Neural progenitor cell (in vitro differentiated cells): ENCODE data around the gene ABCB6. TPM values are rescaled to one million over a fixed set of nuclear protein-coding genes. Genes with fewer than 3 reads are reported as not detected.

Source experiments
- DNase-seq: peaks from one replicate; pipeline ENCODE4 v3.0.0-alpha.2; 2016; ENCODE audit warnings: low spot score
- H2AFZ ChIP-seq: fragments of 200-600 bp; sonication (generic); replicated peaks from 2 replicates; pipeline ENCODE4 v1.6.1; 2016; ENCODE audit warnings: antibody characterized with exemption
- H3F3A ChIP-seq: fragments of 200-600 bp; sonication (generic); 2 replicates; pipeline ENCODE4 v1.6.1; 2016; ENCODE audit warnings: antibody characterized with exemption, low read depth
- H3K27ac ChIP-seq: fragments of 200-600 bp; sonication (generic); 2 replicates; pipeline ENCODE4 v1.5.1; 2016; ENCODE audit warnings: mild to moderate bottlenecking
- H3K27me3 ChIP-seq: fragments of 200-600 bp; sonication (generic); 2 replicates; pipeline ENCODE4 v1.6.1; 2016; ENCODE audit warnings: mild to moderate bottlenecking, moderate library complexity
- H3K36me3 ChIP-seq: fragments of 200-600 bp; sonication (generic); 2 replicates; pipeline ENCODE4 v1.5.1; 2016
- H3K4me1 ChIP-seq: fragments of 200-600 bp; sonication (generic); 2 replicates; pipeline ENCODE4 v1.6.1; 2016; ENCODE audit warnings: mixed run types
- H3K4me2 ChIP-seq: fragments of 200-600 bp; sonication (generic); 2 replicates; pipeline ENCODE4 v1.6.1; 2016
- H3K4me3 ChIP-seq: fragments of 200-600 bp; sonication (generic); 2 replicates; pipeline ENCODE4 v1.5.1; 2016
- H3K79me2 ChIP-seq: fragments of 200-600 bp; sonication (generic); 2 replicates; pipeline ENCODE4 v1.6.1; 2016; ENCODE audit warnings: low read depth
- H3K9ac ChIP-seq: fragments of 200-600 bp; sonication (generic); 2 replicates; pipeline ENCODE4 v1.6.1; 2016
- H3K9me3 ChIP-seq: fragments of 200-600 bp; sonication (generic); 2 replicates; pipeline ENCODE4 v1.5.1; 2016; ENCODE audit warnings: low read depth
- H4K20me1 ChIP-seq: fragments of 200-600 bp; sonication (generic); 2 replicates; pipeline ENCODE4 v1.6.1; 2016; ENCODE audit warnings: low read depth
- H3K27ac Mint-ChIP-seq: 3 replicates; pipeline ENCODE4 v1.8.0; 2021; ENCODE audit warnings: mixed read lengths
- H3K27me3 Mint-ChIP-seq: 2 replicates; pipeline ENCODE4 v1.8.0; 2022; ENCODE audit warnings: low read depth, mild to moderate bottlenecking, inconsistent platforms, moderate library complexity, mixed read lengths; ENCODE audit not compliant: insufficient read depth
- H3K36me3 Mint-ChIP-seq: 3 replicates; pipeline ENCODE4 v1.8.0; 2021; ENCODE audit warnings: mixed read lengths
- H3K4me1 Mint-ChIP-seq: 3 replicates; pipeline ENCODE4 v1.8.0; 2021; ENCODE audit warnings: mixed read lengths
- H3K4me3 Mint-ChIP-seq: 3 replicates; pipeline ENCODE4 v1.8.0; 2021; ENCODE audit warnings: mild to moderate bottlenecking, moderate library complexity, mixed read lengths
- H3K9me3 Mint-ChIP-seq: 3 replicates; pipeline ENCODE4 v1.8.0; 2020; ENCODE audit warnings: mixed read lengths
- EZH2 ChIP-seq: fragments of 200-600 bp; sonication (generic); IDR thresholded peaks from 2 replicates; pipeline ENCODE4 v1.6.1; 2017; ENCODE audit warnings: antibody characterized with exemption, mild to moderate bottlenecking, moderate library complexity
- EZH2phosphoT487 ChIP-seq: fragments of 200-600 bp; sonication (generic); IDR thresholded peaks from 2 replicates; pipeline ENCODE4 v1.6.1; 2017; ENCODE audit warnings: antibody characterized with exemption
- total RNA-seq: library from RNA; depleted of rRNA; stranded (reverse); fragments of >200 nt; gene quantifications from 2 replicates; pipeline ENCODE4 v1.2.3, GENCODE V29; 2015; ENCODE audit warnings: low replicate concordance
- TF ChIP-seq, protein P1 (sequence below): fragments of 200-600 bp; sonication (generic); IDR thresholded peaks from 2 replicates; pipeline ENCODE4 v1.5.1; 2017; ENCODE audit warnings: antibody characterized with exemption, mild to moderate bottlenecking

The ABCB6 gene
- total RNA-seq, 1 donor from 2014 or later = 14.3 TPM

DNA sequence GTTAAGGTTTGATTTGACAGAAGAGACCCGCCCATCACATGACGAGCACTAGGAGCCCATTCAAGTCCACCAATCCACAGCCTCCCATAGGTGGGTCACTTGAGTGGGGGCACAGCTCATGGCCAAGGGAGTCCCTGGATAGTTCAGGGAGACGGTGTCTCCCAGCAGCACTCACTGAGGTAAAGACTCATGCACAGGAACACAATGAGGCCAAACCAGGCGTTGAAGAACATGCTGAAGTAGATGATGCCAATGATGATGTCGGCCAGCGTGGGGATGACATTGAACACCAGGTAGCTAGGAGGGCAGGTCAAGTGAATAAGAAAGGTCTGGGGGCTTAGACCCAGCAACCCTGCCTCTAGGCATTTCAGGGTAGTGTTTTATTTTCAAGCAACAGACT, 4.0 kb downstream of the ABCB6 start:
- Mint-ChIP-seq H3K27ac (no peak overlapping the region), H3K9me3 (no peaks in the 10 kb centered on the region)
- H3K36me3 ChIP-seq = no peaks in the 10 kb centered on the region

DNA sequence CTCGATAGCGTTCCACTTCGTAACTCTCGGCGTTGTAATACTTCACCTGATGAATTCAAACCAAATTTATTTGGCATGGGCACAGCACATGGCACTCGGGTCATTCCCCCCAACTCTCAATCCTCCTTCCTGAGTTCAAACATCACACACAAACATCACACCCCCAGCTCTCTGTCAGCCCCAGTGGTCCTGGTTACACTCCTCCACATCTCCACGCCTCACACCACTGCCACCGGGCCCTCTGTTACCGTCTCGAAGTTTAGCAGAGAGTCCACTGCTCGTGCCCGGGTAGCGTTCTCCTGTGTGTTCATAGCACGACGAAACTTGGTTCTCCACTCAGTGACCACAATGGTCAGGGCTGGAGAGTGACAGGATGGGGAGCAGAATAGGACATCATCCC, 4.6 kb downstream of the ABCB6 start:
- Histone ChIP-seq H3F3A (peaks cover 16% of the 10 kb centered on the region), H3K4me1 (peaks cover 4% of the 10 kb centered on the region), H2AFZ (no peak overlapping the region), H3K27ac (no peak overlapping the region), H3K9ac (no peak overlapping the region), H3K79me2 (no peaks in the 10 kb centered on the region), H3K9me3 (no peaks in the 10 kb centered on the region), H3K4me3 (no peak overlapping the region), H4K20me1 (peaks cover 10% of the 10 kb centered on the region), H3K36me3 (no peaks in the 10 kb centered on the region), H3K4me2 (no peak overlapping the region), H3K27me3 (no peaks in the 10 kb centered on the region)
- Mint-ChIP-seq H3K4me1 (peaks cover 13% of the 10 kb centered on the region), H3K27ac (peak overlapping the region; percentile 44), H3K9me3 (no peaks in the 10 kb centered on the region), H3K36me3 (peaks cover 13% of the 10 kb centered on the region), H3K27me3 (peaks cover 10% of the 10 kb centered on the region), H3K4me3 (no peak overlapping the region)
- no peak for TF ChIP-seq EZH2
- no peak for DNase-seq

More for the DNA sequence above, 4.0 kb downstream of the ABCB6 start:
- no peaks in the 10 kb centered on the region for H3K79me2 ChIP-seq
- Mint-ChIP-seq H3K4me1 (peaks cover 19% of the 10 kb centered on the region), H3K4me3 (no peak overlapping the region), H3K27me3 (peaks cover 12% of the 10 kb centered on the region), H3K36me3 (peaks cover 16% of the 10 kb centered on the region)
- H4K20me1 ChIP-seq = peaks cover 10% of the 10 kb centered on the region
- H3K9me3 ChIP-seq = no peaks in the 10 kb centered on the region
- no peaks in the 10 kb centered on the region for H3K27me3 ChIP-seq
- TF ChIP-seq, protein P1, sequence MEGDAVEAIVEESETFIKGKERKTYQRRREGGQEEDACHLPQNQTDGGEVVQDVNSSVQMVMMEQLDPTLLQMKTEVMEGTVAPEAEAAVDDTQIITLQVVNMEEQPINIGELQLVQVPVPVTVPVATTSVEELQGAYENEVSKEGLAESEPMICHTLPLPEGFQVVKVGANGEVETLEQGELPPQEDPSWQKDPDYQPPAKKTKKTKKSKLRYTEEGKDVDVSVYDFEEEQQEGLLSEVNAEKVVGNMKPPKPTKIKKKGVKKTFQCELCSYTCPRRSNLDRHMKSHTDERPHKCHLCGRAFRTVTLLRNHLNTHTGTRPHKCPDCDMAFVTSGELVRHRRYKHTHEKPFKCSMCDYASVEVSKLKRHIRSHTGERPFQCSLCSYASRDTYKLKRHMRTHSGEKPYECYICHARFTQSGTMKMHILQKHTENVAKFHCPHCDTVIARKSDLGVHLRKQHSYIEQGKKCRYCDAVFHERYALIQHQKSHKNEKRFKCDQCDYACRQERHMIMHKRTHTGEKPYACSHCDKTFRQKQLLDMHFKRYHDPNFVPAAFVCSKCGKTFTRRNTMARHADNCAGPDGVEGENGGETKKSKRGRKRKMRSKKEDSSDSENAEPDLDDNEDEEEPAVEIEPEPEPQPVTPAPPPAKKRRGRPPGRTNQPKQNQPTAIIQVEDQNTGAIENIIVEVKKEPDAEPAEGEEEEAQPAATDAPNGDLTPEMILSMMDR = no peak
- H3K9ac ChIP-seq = no peak overlapping the region
- no peak for DNase-seq
- H3K4me1 ChIP-seq = peaks cover 4% of the 10 kb centered on the region
- peaks cover 22% of the 10 kb centered on the region for H3F3A ChIP-seq
- H3K4me3 ChIP-seq = no peak overlapping the region
- H2AFZ ChIP-seq = no peak overlapping the region
- H3K27ac ChIP-seq = no peak overlapping the region
- H3K4me2 ChIP-seq = no peak overlapping the region

DNA sequence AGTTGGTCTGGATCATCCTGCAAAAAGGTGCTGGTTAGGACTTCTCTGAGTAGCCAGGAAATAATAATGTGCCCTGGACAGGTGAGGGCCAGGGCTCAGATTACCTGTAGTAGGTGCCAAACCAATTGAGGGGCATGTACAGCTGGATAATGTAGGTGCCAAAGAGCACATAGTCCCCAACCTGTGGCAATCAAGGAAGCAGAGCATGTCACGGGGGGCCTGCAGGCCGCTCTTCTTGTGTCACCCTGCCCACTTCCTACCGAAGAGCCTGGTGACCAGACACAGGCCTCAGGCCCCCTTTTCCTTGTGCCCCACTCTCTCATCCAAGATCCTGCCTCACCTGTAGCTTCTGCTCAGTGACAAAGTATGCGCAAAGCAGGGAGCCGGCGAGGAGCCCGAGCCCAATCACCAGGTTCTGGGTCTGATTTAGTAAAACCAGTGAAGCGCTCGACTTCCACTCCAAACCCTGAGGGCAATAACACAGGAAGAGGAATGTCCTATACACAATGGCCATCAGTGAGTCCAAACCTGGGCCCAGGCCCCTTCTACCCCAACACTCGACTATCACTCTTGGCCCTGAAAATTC, 5.2 kb downstream of the ABCB6 start:
- H3K4me2 ChIP-seq = no peak overlapping the region
- Mint-ChIP-seq H3K4me1 (peaks cover 13% of the 10 kb centered on the region), H3K27ac (no peak overlapping the region), H3K36me3 (peaks cover 13% of the 10 kb centered on the region), H3K27me3 (peaks cover 8% of the 10 kb centered on the region), H3K4me3 (no peak overlapping the region), H3K9me3 (no peaks in the 10 kb centered on the region)
- no peaks in the 10 kb centered on the region for H3K9me3 ChIP-seq
- no peaks in the 10 kb centered on the region for H3K79me2 ChIP-seq
- peaks cover 11% of the 10 kb centered on the region for H3F3A ChIP-seq
- peaks cover 4% of the 10 kb centered on the region for H3K4me1 ChIP-seq
- H3K27me3 ChIP-seq = no peaks in the 10 kb centered on the region
- H3K9ac ChIP-seq = no peak overlapping the region
- TF ChIP-seq EZH2 = no peak
- TF ChIP-seq EZH2phosphoT487 = no peak
- TF ChIP-seq, protein P1 = no peak
- H3K27ac ChIP-seq = no peak overlapping the region
- H3K4me3 ChIP-seq = no peak overlapping the region
- H2AFZ ChIP-seq = no peak overlapping the region
- DNase-seq = no peak
- peaks cover 10% of the 10 kb centered on the region for H4K20me1 ChIP-seq
- no peaks in the 10 kb centered on the region for H3K36me3 ChIP-seq

DNA sequence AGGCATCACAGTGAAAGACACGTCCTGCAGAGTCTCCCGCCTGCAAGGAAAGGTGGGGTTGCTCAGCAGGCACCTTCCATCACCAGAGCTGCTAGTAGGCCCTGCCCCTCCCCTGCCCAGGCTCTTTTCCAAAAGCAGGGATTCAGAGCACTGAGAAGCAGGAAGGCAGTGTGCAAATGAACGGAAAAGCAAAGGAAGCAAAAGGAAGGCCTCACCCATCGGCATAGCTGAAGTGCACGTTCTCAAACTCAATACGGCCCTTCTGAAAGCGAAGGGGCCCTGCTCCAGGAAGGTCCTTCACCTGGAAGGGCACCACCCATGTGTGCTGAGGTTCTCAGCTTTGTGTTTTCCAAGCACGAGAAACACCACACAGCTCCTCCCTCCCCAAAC, 5.7 kb downstream of the ABCB6 start:
- H3K4me3 Mint-ChIP-seq = no peak overlapping the region
- H3K9me3 Mint-ChIP-seq = no peaks in the 10 kb centered on the region
- peaks cover 8% of the 10 kb centered on the region for H3K27me3 Mint-ChIP-seq
- Histone ChIP-seq H3K4me1 (peaks cover 4% of the 10 kb centered on the region), H3K27ac (no peak overlapping the region), H4K20me1 (peaks cover 8% of the 10 kb centered on the region), H3K4me2 (no peak overlapping the region), H3K27me3 (no peaks in the 10 kb centered on the region), H3K9ac (no peak overlapping the region), H3F3A (peaks cover 6% of the 10 kb centered on the region), H3K79me2 (no peaks in the 10 kb centered on the region), H3K4me3 (no peak overlapping the region), H3K36me3 (no peaks in the 10 kb centered on the region), H3K9me3 (no peaks in the 10 kb centered on the region), H2AFZ (no peak overlapping the region)
- peaks cover 15% of the 10 kb centered on the region for H3K4me1 Mint-ChIP-seq
- DNase-seq = no peak
- peaks cover 13% of the 10 kb centered on the region for H3K36me3 Mint-ChIP-seq
- TF ChIP-seq EZH2phosphoT487 = no peak
- H3K27ac Mint-ChIP-seq = no peak overlapping the region
